T-cell (primary cell): ENCODE results near the gene CECR2. TPM values are rescaled to one million over a fixed set of nuclear protein-coding genes. Genes with fewer than 3 reads are reported as not detected.

Experiments
- ATAC-seq, 4 experiments: fragments of 200-7000 bp in 3 of 4; fragments of 150-1000 bp in 1 of 4; cut with Tn5 transposase; replicated peaks in 1 of 4; 1 replicate in 3 of 4; 2 replicates in 1 of 4; pipeline ENCODE4 v1.10.0; 2021; ENCODE audit warnings: moderate library complexity in 3 of 4, mild to moderate bottlenecking in 2 of 4, moderate number of reproducible peaks in 1 of 4
- CTCF ChIA-PET, 2 donors: fragments of 300-600 bp; sonication (Branson Sonifier 250); formaldehyde crosslinking; loops; one replicate each; lab custom pipeline; 2022; ENCODE audit warnings: antibody characterized with exemption in 2 of 2; lab: Charles Lee
- POLR2A ChIA-PET, 2 donors: fragments of 300-600 bp; sonication (Branson Sonifier 250); formaldehyde crosslinking; loops; one replicate each; lab custom pipeline; 2022; ENCODE audit warnings: antibody characterized with exemption in 2 of 2; lab: Charles Lee
- DNase-seq, 35 experiments: peaks; one replicate each; pipeline versions ENCODE4 v3.0.0 to v3.0.0-alpha.2; 2013 to 2023
- H3K27ac ChIP-seq: one replicate; pipeline ENCODE4 v1.5.1; 2013; ENCODE audit warnings: low read length
- H3K27me3 ChIP-seq, 2 experiments: replicated peaks in 1 of 2; 1 replicate in 1 of 2; 2 replicates in 1 of 2; pipeline versions ENCODE4 v1.6.1 to v1.7.0; 2013; ENCODE audit warnings: low read length in 1 of 2, mixed read lengths in 1 of 2; ENCODE audit not compliant: control insufficient read depth in 2 of 2, insufficient read depth in 2 of 2; ENCODE audit errors: extremely low read depth in 1 of 2
- H3K36me3 ChIP-seq, 2 donors: 1 replicate in 1 of 2; 2 replicates in 1 of 2; pipeline versions ENCODE4 v1.6.1 to v1.7.0; 2013; ENCODE audit warnings: low read length in 1 of 2; ENCODE audit not compliant: control insufficient read depth in 2 of 2, insufficient read depth in 1 of 2; ENCODE audit errors: extremely low read depth in 1 of 2
- H3K4me1 ChIP-seq, 2 experiments: 1 replicate in 1 of 2; 2 replicates in 1 of 2; pipeline versions ENCODE4 v1.6.1 to v1.7.0; 2013; ENCODE audit warnings: low read length in 2 of 2, mixed read lengths in 1 of 2; ENCODE audit not compliant: insufficient read depth in 2 of 2, control insufficient read depth in 1 of 2; ENCODE audit errors: extremely low read depth in 1 of 2
- H3K4me3 ChIP-seq, 2 donors: 1 replicate in 1 of 2; 2 replicates in 1 of 2; pipeline versions ENCODE4 v1.5.1 to v1.7.0; 2013; ENCODE audit warnings: mild to moderate bottlenecking in 2 of 2, low read length in 1 of 2, moderate library complexity in 1 of 2; ENCODE audit not compliant: control insufficient read depth in 1 of 2; ENCODE audit errors: extremely low read depth in 1 of 2
- H3K9me3 ChIP-seq: 2 replicates; pipeline ENCODE4 v1.7.0; 2013
- H3K27ac Mint-ChIP-seq, 2 donors: one replicate each; pipeline ENCODE4 v1.8.0; 2020 to 2021; ENCODE audit warnings: mild to moderate bottlenecking in 2 of 2, mixed read lengths in 2 of 2
- H3K27me3 Mint-ChIP-seq, 2 donors: one replicate each; pipeline ENCODE4 v1.8.0; 2021 to 2022; ENCODE audit warnings: mixed read lengths in 2 of 2
- H3K36me3 Mint-ChIP-seq: one replicate; pipeline ENCODE4 v1.8.0; 2021; ENCODE audit warnings: mixed read lengths
- H3K4me1 Mint-ChIP-seq, 3 donors: one replicate each; pipeline ENCODE4 v1.8.0; 2020 to 2022; ENCODE audit warnings: mixed read lengths in 3 of 3, mild to moderate bottlenecking in 1 of 3
- H3K4me3 Mint-ChIP-seq, 3 donors: one replicate each; pipeline ENCODE4 v1.8.0; 2020 to 2022; ENCODE audit warnings: mild to moderate bottlenecking in 3 of 3, mixed read lengths in 3 of 3, moderate library complexity in 3 of 3
- H3K9me3 Mint-ChIP-seq, 3 donors: one replicate each; pipeline ENCODE4 v1.8.0; 2020 to 2022; ENCODE audit warnings: mixed read lengths in 3 of 3
- WGBS: methylation state at CpG from one replicate; pipeline ENCODE4 v1.1.5; 2013; ENCODE audit warnings: missing lambda C conversion rate; ENCODE audit not compliant: insufficient coverage; 5-methylcytosine and 5-hydroxymethylcytosine counted together
- total RNA-seq, 35 experiments: library from RNA in 6 of 35; stranded (reverse) in 6 of 35; fragments of 120-200 nt in 1 of 35; gene quantifications; one replicate each; pipeline versions ENCODE4 v1.2.1 to v1.2.4 and lab custom pipeline; 2013 to 2026

CECR2 gene
- total RNA-seq, 5 donors from 2014 or later (not counting 1 experiment from before 2014, with no cell fraction given) = 0.09 to 1.1 (median 0.50) TPM; not detected in 1

- DNase-seq (no peak), ATAC-seq (no peak)
- H3K4me3 Mint-ChIP-seq = no peak overlapping the region
- H3K4me1 ChIP-seq = no peaks in the 10 kb centered on the region
- WGBS = 77% methylated on average over 5 of the region's 11 CpGs
- H3K27me3 Mint-ChIP-seq = peaks cover 26 to 32% of the 10 kb centered on the region in 2 donors
- peaks cover 2 to 4% (median 3%) of the 10 kb centered on the region in 3 donors for H3K4me1 Mint-ChIP-seq
- ChIA-PET POLR2A (interaction anchor here (0.5 to 0.6 kb wide), 2 partner anchors 13 to 15 kb away, joined by 3 to 6 read pairs; no protein-coding TSS in a partner anchor), CTCF (no interaction called here)
- no peak overlapping the region for H3K4me3 ChIP-seq
- H3K36me3 ChIP-seq = no peaks in the 10 kb centered on the region
- no peaks in the 10 kb centered on the region for H3K9me3 Mint-ChIP-seq
- no peak overlapping the region for H3K27ac ChIP-seq
- peaks cover 9 to 21% of the 10 kb centered on the region in 2 experiments for H3K27me3 ChIP-seq
- no peaks in the 10 kb centered on the region for H3K36me3 Mint-ChIP-seq
- H3K9me3 ChIP-seq = no peaks in the 10 kb centered on the region
- no peak overlapping the region for H3K27ac Mint-ChIP-seq
Observed at GRCh38 chr22:17375914-17376614, 6.8 kb downstream of the CECR2 start.

DNA sequence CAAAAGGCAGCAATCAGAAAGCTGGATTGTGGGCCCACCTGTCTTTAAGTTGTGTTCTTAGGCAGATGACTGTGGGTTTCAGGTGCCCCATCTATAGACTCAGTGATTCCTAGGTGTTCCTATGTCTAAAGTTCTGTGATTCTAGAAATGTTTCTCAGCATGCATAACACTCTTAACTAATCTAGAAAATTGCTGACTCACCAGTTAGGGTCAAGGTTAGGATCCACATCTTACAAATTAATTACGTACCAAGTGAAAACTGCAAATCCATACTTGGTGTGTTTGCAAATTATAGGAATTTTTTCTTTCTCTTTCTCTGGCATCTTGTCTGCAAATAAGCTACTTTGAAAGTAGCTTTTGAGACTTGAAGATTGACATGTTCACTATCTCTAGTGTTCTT lies 7.7 kb downstream of the CECR2 start:
- Histone ChIP-seq H3K36me3 (no peaks in the 10 kb centered on the region), H3K4me1 (no peaks in the 10 kb centered on the region), H3K27ac (no peak overlapping the region), H3K27me3 (peaks cover 5 to 21% of the 10 kb centered on the region in 2 experiments), H3K9me3 (no peaks in the 10 kb centered on the region), H3K4me3 (no peak overlapping the region)
- H3K27ac Mint-ChIP-seq = no peak overlapping the region
- no peak overlapping the region for H3K4me3 Mint-ChIP-seq
- ATAC-seq (no peak), DNase-seq (no peak)
- peaks cover 23 to 25% of the 10 kb centered on the region in 2 donors for H3K27me3 Mint-ChIP-seq
- ChIA-PET CTCF (no interaction called here), POLR2A (interaction anchor here (0.5 to 0.6 kb wide), 2 partner anchors 14 to 15 kb away, joined by 3 to 6 read pairs; no protein-coding TSS in a partner anchor)
- WGBS = no CpG with 5 or more reads among the region's 1 CpG
- no peaks in the 10 kb centered on the region for H3K36me3 Mint-ChIP-seq
- no peaks in the 10 kb centered on the region for H3K9me3 Mint-ChIP-seq
- no peaks in the 10 kb centered on the region for H3K4me1 Mint-ChIP-seq

- ChIA-PET CTCF (no interaction called here), POLR2A (no interaction called here)
- Mint-ChIP-seq H3K9me3 (peaks cover 0 to 6% (median 5%) of the 10 kb centered on the region in 3 donors), H3K4me3 (no peak overlapping the region), H3K36me3 (no peaks in the 10 kb centered on the region), H3K4me1 (no peaks in the 10 kb centered on the region), H3K27ac (no peak overlapping the region), H3K27me3 (peaks cover 18% of the 10 kb centered on the region in 2 donors)
- Histone ChIP-seq H3K9me3 (no peaks in the 10 kb centered on the region), H3K27ac (no peak overlapping the region), H3K4me3 (no peak overlapping the region), H3K27me3 (peaks cover 0 to 14% of the 10 kb centered on the region in 2 experiments), H3K4me1 (no peaks in the 10 kb centered on the region), H3K36me3 (no peaks in the 10 kb centered on the region)
- ATAC-seq (no peak), DNase-seq (no peak)
- WGBS = no CpG with 5 or more reads among the region's 2 CpGs
Observed at GRCh38 chr22:17379944-17380343, 10.7 kb downstream of the CECR2 start.

DNA sequence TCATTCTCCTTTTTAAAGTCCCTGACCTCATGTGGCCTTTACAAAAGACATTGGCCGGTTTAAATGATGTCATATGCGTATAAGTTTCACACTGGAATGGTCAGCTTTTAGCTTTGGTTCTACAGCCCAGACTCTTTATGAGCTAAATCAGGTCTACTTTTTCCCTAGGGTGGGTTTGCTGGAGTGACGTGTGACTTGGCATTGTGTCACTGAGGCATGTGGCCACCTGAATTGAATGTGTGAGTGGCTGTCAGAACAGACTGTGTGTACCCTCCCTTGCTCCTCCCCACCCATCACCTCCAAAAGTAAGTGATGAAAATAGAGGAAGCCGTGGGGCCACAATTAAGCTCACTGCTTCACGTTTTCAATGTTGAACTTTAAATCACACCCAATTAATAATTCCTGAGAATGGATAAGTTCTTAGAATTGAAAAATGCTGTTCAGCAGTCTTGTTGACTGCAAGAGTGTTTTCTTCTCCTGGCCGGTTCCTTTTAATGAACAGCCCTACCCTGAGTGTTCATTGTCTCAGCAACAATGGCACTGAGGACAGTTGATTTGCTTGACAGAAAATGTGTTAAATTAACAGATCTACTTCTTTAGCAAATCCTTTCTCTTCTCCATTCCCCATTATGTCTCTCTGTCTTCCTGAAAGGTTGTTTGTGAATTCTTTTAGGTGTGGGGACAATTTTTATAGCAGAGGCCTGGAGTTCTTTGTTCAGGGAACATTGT lies 11.3 kb downstream of the CECR2 start:
- no peaks in the 10 kb centered on the region for H3K4me1 Mint-ChIP-seq
- WGBS = 100% methylated on average over 1 of the region's 6 CpGs
- H3K36me3 Mint-ChIP-seq = no peaks in the 10 kb centered on the region
- no peaks in the 10 kb centered on the region for H3K4me1 ChIP-seq
- ATAC-seq (no peak), DNase-seq (no peak)
- POLR2A ChIA-PET = no interaction called here
- H3K27me3 Mint-ChIP-seq = peaks cover 13% of the 10 kb centered on the region in 2 donors
- peaks cover 0 to 12% of the 10 kb centered on the region in 2 experiments for H3K27me3 ChIP-seq
- no peaks in the 10 kb centered on the region for H3K9me3 ChIP-seq
- H3K27ac Mint-ChIP-seq = no peak overlapping the region
- H3K36me3 ChIP-seq = no peaks in the 10 kb centered on the region
- no peak overlapping the region for H3K27ac ChIP-seq
- H3K4me3 Mint-ChIP-seq = no peak overlapping the region
- H3K4me3 ChIP-seq = no peak overlapping the region
- peaks cover 0 to 6% (median 5%) of the 10 kb centered on the region in 3 donors for H3K9me3 Mint-ChIP-seq
- CTCF ChIA-PET = no interaction called here

DNA sequence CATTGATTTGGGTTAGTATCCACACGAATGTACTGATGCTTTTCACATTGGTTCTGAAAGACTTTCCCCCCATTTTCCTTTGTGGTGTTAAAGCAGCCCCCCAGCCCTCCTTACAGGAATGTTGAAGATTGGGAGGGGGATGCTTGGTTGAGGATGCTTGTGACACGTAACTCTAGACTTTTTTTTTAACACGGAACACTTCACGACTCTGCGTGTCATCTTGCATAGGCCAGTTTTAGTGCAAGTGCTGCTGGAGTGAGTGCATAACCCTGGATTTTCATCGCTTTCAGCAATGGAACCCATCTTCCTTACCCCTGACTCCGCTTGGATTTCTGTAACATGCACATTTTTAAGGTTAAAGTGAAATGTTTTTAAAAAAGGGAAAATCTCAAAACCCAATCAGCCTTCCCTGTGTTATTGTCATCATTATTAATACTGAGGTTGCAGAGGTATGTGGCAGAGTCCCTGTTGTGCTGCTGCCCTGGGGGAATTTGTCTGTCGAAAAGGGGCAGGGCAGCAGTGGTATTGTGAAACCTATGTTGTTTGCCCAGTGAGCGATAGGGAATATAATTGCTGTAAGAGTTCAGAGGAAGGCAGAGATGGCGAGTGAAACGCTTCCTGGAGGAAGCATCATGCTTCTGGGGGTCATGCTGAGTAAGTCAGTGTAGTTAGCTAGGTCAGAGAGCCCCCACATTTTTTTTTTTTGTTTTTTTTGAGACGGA lies 12.1 kb downstream of the CECR2 start:
- peaks cover 0 to 6% (median 5%) of the 10 kb centered on the region in 3 donors for H3K9me3 Mint-ChIP-seq
- no peak overlapping the region for H3K4me3 ChIP-seq
- H3K27me3 Mint-ChIP-seq = peaks cover 11 to 12% of the 10 kb centered on the region in 2 donors
- no peak for DNase-seq
- H3K36me3 Mint-ChIP-seq = no peaks in the 10 kb centered on the region
- no peaks in the 10 kb centered on the region for H3K9me3 ChIP-seq
- H3K27ac ChIP-seq = no peak overlapping the region
- ChIA-PET POLR2A (no interaction called here), CTCF (no interaction called here)
- H3K4me1 ChIP-seq = no peaks in the 10 kb centered on the region
- WGBS = 96% methylated on average over 9 of the region's 12 CpGs
- H3K4me1 Mint-ChIP-seq = no peaks in the 10 kb centered on the region
- H3K27ac Mint-ChIP-seq = no peak overlapping the region
- H3K27me3 ChIP-seq = peaks cover 0 to 12% of the 10 kb centered on the region in 2 experiments
- ATAC-seq = no peak
- no peak overlapping the region for H3K4me3 Mint-ChIP-seq
- H3K36me3 ChIP-seq = no peaks in the 10 kb centered on the region

DNA sequence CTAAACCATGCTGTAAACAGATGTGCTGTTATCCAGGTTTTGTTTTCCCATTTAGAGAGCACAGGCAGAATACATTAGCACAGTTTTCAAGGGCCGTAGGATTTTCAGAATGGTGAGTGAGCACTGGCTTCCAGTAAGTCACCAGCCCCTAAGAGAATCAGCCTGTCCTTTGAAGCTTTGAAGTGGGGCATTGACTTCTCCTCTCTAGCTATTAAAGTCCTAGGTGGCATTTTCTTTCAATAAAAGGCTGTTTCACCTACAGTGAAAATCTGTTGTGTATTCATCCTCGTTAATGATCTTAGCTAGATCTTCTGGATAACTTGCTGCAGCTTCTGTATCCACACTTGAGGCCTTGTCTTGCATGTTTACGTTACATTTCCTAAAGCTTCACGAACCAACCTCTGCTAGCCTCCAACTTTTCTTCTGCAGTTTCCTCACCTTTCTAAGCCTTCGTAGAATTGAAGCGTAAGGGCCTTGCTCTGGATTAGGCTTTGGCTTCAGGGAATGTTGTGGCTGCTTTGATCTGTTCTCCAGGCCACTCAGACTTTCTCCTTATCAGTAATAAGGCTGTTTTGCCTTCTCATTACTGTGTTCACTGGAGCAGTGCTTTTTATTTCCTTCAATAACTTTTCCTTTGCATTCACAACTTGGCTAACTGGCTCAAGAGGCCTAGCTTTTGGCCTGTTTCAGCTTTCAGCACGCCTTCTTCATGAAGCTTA lies 15.5 kb downstream of the CECR2 start:
- no peaks in the 10 kb centered on the region for H3K36me3 Mint-ChIP-seq
- ChIA-PET POLR2A (no interaction called here), CTCF (no interaction called here)
- no peaks in the 10 kb centered on the region for H3K4me1 Mint-ChIP-seq
- ATAC-seq = no peak
- no peak for DNase-seq
- no peak overlapping the region for H3K4me3 Mint-ChIP-seq
- H3K27ac Mint-ChIP-seq = no peak overlapping the region
- H3K4me3 ChIP-seq = no peak overlapping the region
- no peaks in the 10 kb centered on the region for H3K36me3 ChIP-seq
- H3K4me1 ChIP-seq = no peaks in the 10 kb centered on the region
- 60% methylated on average over 1 of the region's 7 CpGs for WGBS
- H3K9me3 ChIP-seq = no peaks in the 10 kb centered on the region
- peaks cover 0 to 6% (median 5%) of the 10 kb centered on the region in 3 donors for H3K9me3 Mint-ChIP-seq
- H3K27ac ChIP-seq = no peak overlapping the region
- H3K27me3 Mint-ChIP-seq = peaks cover 7 to 9% of the 10 kb centered on the region in 2 donors
- peaks cover 0 to 4% of the 10 kb centered on the region in 2 experiments for H3K27me3 ChIP-seq
